OCI-LY7 (cell line): Measurements from ENCODE around the gene TCL1A.

Experiments
- CTCF ChIP-seq: fragments of 200-600 bp; sonication (generic); conservative IDR thresholded peaks from 2 replicates; pipeline ENCODE4 v1.5.1; 2014; ENCODE audit warnings: mild to moderate bottlenecking, antibody characterized with exemption, low read length, moderate library complexity, mixed read lengths
- EZH2phosphoT487 ChIP-seq: fragments of 200-600 bp; sonication (generic); IDR thresholded peaks from 2 replicates; pipeline ENCODE4 v1.6.1; 2018; ENCODE audit warnings: low read depth, borderline replicate concordance, mild to moderate bottlenecking, mixed run types, antibody characterized with exemption, low read length, moderate library complexity, mixed read lengths

DNA sequence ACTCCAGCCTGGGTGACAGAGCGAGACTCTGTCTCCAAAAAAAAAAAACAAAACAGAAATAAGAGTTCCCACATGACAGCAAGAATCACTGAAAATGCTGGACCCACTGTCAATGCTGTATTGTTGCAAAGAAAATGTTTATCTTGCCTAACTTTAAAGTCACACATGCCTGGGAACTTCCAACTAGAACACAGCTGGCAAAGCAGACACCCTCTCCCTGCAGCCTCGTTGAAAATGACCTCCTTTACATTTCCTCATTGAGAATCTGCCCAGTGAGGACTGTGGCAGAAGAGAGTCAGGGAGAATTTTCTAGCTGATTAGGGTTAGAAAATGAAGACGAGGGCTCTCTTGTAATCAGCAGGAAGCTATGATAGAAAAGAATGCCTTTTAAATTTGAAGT, 42.8 kb upstream of the TCL1A start:
- TF ChIP-seq CTCF (no peak), EZH2phosphoT487 (no peak)
